Endodermal cell (in vitro differentiated cells): ENCODE results near the gene RHBDF1. TPM values are rescaled to one million over a fixed set of nuclear protein-coding genes. Genes with fewer than 3 reads are reported as not detected.
"Not testable (repeated sequence)": the region's sequence is repeated elsewhere in the genome, so short reads cannot be mapped to it uniquely, and the experiment has no call there.

Experiments used
- DNase-seq: peaks from one replicate; pipeline ENCODE4 v3.0.0-alpha.2; 2017
- H3K27ac ChIP-seq: 2 replicates; pipeline ENCODE4 v1.5.1; 2013; ENCODE audit warnings: mild to moderate bottlenecking, low read depth, low read length, moderate library complexity
- H3K27me3 ChIP-seq: 2 replicates; pipeline ENCODE4 v1.6.1; 2013; ENCODE audit warnings: mild to moderate bottlenecking, low read length, moderate library complexity; ENCODE audit not compliant: insufficient read depth, control insufficient read depth, poor library complexity, severe bottlenecking
- H3K36me3 ChIP-seq: 2 replicates; pipeline ENCODE4 v1.7.0; 2013; ENCODE audit warnings: mild to moderate bottlenecking, low read length, moderate library complexity; ENCODE audit not compliant: control insufficient read depth, insufficient read depth
- H3K4me1 ChIP-seq: one replicate; pipeline ENCODE4 v1.7.0; 2013; ENCODE audit warnings: low read length; ENCODE audit not compliant: control insufficient read depth, insufficient read depth
- H3K4me3 ChIP-seq: 2 replicates; pipeline ENCODE4 v1.5.1; 2013; ENCODE audit warnings: mild to moderate bottlenecking, low read length, moderate library complexity
- H3K9ac ChIP-seq: 2 replicates; pipeline ENCODE4 v1.6.1; 2013; ENCODE audit warnings: mild to moderate bottlenecking, low read length, moderate library complexity; ENCODE audit not compliant: poor library complexity, severe bottlenecking; ENCODE audit errors: extremely low read depth
- H3K9me3 ChIP-seq: 2 replicates; pipeline ENCODE4 v1.6.1; 2013; ENCODE audit warnings: mild to moderate bottlenecking, low read length, moderate library complexity; ENCODE audit not compliant: control insufficient read depth
- H3K27ac Mint-ChIP-seq: 2 replicates; pipeline ENCODE4 v1.8.0; 2020; ENCODE audit warnings: mixed read lengths
- H3K27me3 Mint-ChIP-seq: 2 replicates; pipeline ENCODE4 v1.8.0; 2021; ENCODE audit warnings: mild to moderate bottlenecking, mixed read lengths; ENCODE audit not compliant: insufficient read depth
- H3K36me3 Mint-ChIP-seq: 2 replicates; pipeline ENCODE4 v1.8.0; 2020; ENCODE audit warnings: low read depth, mixed read lengths
- H3K4me1 Mint-ChIP-seq: 2 replicates; pipeline ENCODE4 v1.8.0; 2020; ENCODE audit warnings: mixed read lengths
- H3K4me3 Mint-ChIP-seq: 2 replicates; pipeline ENCODE4 v1.8.0; 2020; ENCODE audit warnings: mild to moderate bottlenecking, moderate library complexity, mixed read lengths
- H3K9me3 Mint-ChIP-seq: 2 replicates; pipeline ENCODE4 v1.8.0; 2020; ENCODE audit warnings: mild to moderate bottlenecking, mixed read lengths
- WGBS, 2 experiments: methylation state at CpG; one replicate each; pipeline versions ENCODE4 v1.1.5 to v1.1.7; 2013; ENCODE audit warnings: missing lambda C conversion rate in 2 of 2, mixed read lengths in 1 of 2; ENCODE audit not compliant: insufficient coverage in 1 of 2, insufficient read length in 1 of 2; 5-methylcytosine and 5-hydroxymethylcytosine counted together
- total RNA-seq, 2 donors: library from RNA; stranded (reverse); fragmentation: NEBNext Ultra II Directional in 1 of 2; extraction: Animal tissue kit (Norgen Biotek cat#: 25700) in 1 of 2; gene quantifications; 2 replicates in 1 of 2; 3 replicates in 1 of 2; pipeline ENCODE4 v1.2.1, GENCODE V29; 2021
- TF ChIP-seq, protein P1 (sequence below): fragments of 200-600 bp; sonication (generic); conservative IDR thresholded peaks from 2 replicates; pipeline ENCODE4 v1.5.0; 2021; ENCODE audit warnings: antibody characterized with exemption, mild to moderate bottlenecking

RHBDF1 gene
- total RNA-seq, 2 donors from 2014 or later: 70.7 to 76.4 TPM

DNA sequence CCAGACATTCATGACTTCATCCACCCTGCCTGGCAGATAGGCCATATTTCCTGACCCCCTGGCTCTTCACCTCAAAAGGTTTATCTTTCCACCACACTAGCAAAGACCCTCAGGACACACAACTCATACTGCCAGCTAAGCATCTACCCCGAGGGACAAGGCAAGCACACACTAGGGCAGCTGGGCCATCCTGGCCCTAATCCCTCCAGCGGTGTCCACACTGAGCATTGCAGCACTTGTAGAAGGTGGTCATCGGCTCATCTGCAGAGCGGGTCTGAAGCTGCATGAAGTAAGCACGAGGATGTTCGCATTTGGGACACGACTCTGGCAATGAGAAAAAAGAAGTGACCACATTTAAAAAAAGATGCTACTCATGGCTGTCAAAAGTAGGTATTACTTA lies 25.2 kb downstream of the RHBDF1 start:
- H3K9ac ChIP-seq: no peak overlapping the region

DNA sequence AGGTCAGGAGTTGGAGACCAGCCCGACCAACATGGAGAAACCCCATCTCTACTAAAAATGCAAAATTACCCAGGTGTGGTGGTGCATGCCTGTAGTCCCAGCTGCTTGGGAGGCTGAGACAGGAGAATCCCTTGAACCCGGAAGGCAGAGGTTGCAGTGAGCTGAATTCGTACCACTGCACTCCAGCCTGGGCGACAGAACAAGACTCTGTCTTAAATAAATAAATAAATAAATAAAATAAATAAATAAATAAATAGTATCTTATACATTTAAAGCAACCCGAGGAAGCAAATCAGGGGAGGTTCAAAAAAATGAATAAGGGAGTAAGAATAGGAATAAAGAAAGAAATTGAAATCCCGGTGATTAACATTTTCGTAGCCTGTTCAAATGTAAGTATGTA lies 25.9 kb downstream of the RHBDF1 start:
- peaks cover 69% of the 10 kb centered on the region for H3K36me3 ChIP-seq

More for the DNA sequence above, 25.2 kb downstream of the RHBDF1 start:
- 96 to 97% methylated on average over 7 of the region's 7 CpGs for WGBS, 2 experiments
- Mint-ChIP-seq H3K36me3 (peaks cover 73% of the 10 kb centered on the region), H3K9me3 (peaks cover 16% of the 10 kb centered on the region), H3K27me3 (no peaks in the 10 kb centered on the region), H3K4me1 (peaks cover 10% of the 10 kb centered on the region), H3K27ac (no peak overlapping the region), H3K4me3 (no peak overlapping the region)
- Histone ChIP-seq H3K27ac (no peak overlapping the region), H3K9me3 (peaks cover 12% of the 10 kb centered on the region), H3K4me3 (no peak overlapping the region), H3K27me3 (no peaks in the 10 kb centered on the region), H3K36me3 (peaks cover 62% of the 10 kb centered on the region), H3K4me1 (no peaks in the 10 kb centered on the region)
- TF ChIP-seq, protein P1, sequence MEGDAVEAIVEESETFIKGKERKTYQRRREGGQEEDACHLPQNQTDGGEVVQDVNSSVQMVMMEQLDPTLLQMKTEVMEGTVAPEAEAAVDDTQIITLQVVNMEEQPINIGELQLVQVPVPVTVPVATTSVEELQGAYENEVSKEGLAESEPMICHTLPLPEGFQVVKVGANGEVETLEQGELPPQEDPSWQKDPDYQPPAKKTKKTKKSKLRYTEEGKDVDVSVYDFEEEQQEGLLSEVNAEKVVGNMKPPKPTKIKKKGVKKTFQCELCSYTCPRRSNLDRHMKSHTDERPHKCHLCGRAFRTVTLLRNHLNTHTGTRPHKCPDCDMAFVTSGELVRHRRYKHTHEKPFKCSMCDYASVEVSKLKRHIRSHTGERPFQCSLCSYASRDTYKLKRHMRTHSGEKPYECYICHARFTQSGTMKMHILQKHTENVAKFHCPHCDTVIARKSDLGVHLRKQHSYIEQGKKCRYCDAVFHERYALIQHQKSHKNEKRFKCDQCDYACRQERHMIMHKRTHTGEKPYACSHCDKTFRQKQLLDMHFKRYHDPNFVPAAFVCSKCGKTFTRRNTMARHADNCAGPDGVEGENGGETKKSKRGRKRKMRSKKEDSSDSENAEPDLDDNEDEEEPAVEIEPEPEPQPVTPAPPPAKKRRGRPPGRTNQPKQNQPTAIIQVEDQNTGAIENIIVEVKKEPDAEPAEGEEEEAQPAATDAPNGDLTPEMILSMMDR: no peak
- DNase-seq: no peak

DNA sequence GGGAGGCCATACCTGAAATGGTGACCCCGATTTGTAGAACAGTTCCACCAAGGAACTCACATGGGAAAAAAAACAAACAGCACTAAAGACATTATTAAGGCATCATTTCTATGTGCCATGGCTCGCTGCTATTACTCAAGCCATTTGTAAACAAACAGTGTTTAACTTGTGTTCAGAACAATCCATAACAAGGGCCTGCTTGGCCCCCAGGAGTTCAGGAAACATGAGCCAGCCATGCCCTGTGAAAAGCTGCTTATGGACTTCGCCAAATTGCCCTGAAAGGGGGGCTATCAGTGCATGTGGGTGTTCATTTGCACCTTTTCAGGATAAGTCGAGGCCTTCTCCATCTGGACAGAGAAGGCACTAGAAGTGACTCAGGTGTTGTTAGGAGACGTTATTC lies 27.0 kb downstream of the RHBDF1 start:
- WGBS, 2 experiments: 94 to 97% methylated on average over 5 of the region's 5 CpGs
- Histone ChIP-seq H3K27ac (no peak overlapping the region), H3K9ac (no peak overlapping the region), H3K4me3 (no peak overlapping the region), H3K36me3 (peaks cover 59% of the 10 kb centered on the region), H3K9me3 (peaks cover 22% of the 10 kb centered on the region), H3K27me3 (no peaks in the 10 kb centered on the region), H3K4me1 (no peaks in the 10 kb centered on the region)
- H3K9me3 Mint-ChIP-seq: peaks cover 30% of the 10 kb centered on the region
- H3K27me3 Mint-ChIP-seq: no peaks in the 10 kb centered on the region
- H3K27ac Mint-ChIP-seq: no peak overlapping the region
- H3K36me3 Mint-ChIP-seq: peaks cover 76% of the 10 kb centered on the region
- TF ChIP-seq, protein P1: no peak
- DNase-seq: no peak
- no peaks in the 10 kb centered on the region for H3K4me1 Mint-ChIP-seq
- H3K4me3 Mint-ChIP-seq: no peak overlapping the region

More for the DNA sequence above, 25.9 kb downstream of the RHBDF1 start:
- peaks cover 22% of the 10 kb centered on the region for H3K9me3 Mint-ChIP-seq
- 90 to 99% methylated on average over 3 to 5 of the region's 7 CpGs for WGBS, 2 experiments
- not testable (repeated sequence) for H3K4me3 ChIP-seq, H3K27ac Mint-ChIP-seq, DNase-seq, H3K9ac ChIP-seq, H3K27me3 Mint-ChIP-seq, H3K4me1 ChIP-seq, H3K27ac ChIP-seq, H3K27me3 ChIP-seq, H3K4me1 Mint-ChIP-seq, H3K4me3 Mint-ChIP-seq
- peaks cover 19% of the 10 kb centered on the region for H3K9me3 ChIP-seq
- peaks cover 79% of the 10 kb centered on the region for H3K36me3 Mint-ChIP-seq

DNA sequence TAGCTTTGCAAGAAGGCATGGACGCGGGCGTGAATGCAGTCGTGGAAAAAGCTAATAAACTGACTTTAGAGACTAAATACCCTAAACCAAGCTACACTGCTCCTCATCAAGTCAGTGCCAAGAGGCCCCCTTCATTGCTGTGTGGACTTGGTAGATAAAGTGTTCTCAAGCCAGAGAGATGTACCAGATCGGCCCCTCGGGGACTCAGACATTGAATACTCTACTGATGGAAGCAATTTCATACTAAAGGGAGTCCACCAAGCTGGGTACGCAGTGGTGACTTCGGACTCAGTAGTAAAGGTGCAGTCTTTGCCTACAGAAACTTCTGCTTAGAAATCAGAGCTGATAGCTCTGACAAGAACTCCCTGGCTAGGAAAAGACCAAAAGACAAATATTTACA lies 27.8 kb downstream of the RHBDF1 start:
- 95 to 97% methylated on average over 4 to 8 of the region's 8 CpGs for WGBS, 2 experiments
- H3K4me1 Mint-ChIP-seq: no peaks in the 10 kb centered on the region

More for the DNA sequence above, 27.8 kb downstream of the RHBDF1 start:
- TF ChIP-seq, protein P1: no peak
- Mint-ChIP-seq H3K36me3 (peaks cover 75% of the 10 kb centered on the region), H3K27me3 (no peaks in the 10 kb centered on the region), H3K9me3 (peaks cover 30% of the 10 kb centered on the region), H3K4me3 (no peak overlapping the region), H3K27ac (no peak overlapping the region)
- Histone ChIP-seq H3K9me3 (peaks cover 22% of the 10 kb centered on the region), H3K27ac (no peak overlapping the region), H3K27me3 (no peaks in the 10 kb centered on the region), H3K4me3 (no peak overlapping the region), H3K9ac (no peak overlapping the region), H3K4me1 (no peaks in the 10 kb centered on the region), H3K36me3 (peaks cover 54% of the 10 kb centered on the region)
- DNase-seq: no peak
